HAP-1 (cell line): ENCODE data around the gene CLCNKB.
"Not testable (repeated sequence)": the region's sequence is repeated elsewhere in the genome, so short reads cannot be mapped to it uniquely, and the experiment has no call there.

Experiments
- DNase-seq, 2 experiments: peaks; one replicate each; pipeline ENCODE4 v3.0.0-alpha.2; 2016 to 2020; ENCODE audit warnings: low spot score in 2 of 2
- H3K27me3 ChIP-seq: fragments of 250-450 bp; sonication (Bioruptor Pico); 2 replicates; pipeline ENCODE4 v1.5.1; 2020; ENCODE audit warnings: low read depth, mild to moderate bottlenecking, moderate library complexity
- H3K36me3 ChIP-seq: fragments of 250-450 bp; sonication (Bioruptor Pico); replicated peaks from 2 replicates; pipeline ENCODE4 v1.5.1; 2020; ENCODE audit warnings: mild to moderate bottlenecking
- H3K4me1 ChIP-seq: fragments of 250-450 bp; sonication (Bioruptor Pico); 2 replicates; pipeline ENCODE4 v1.5.1; 2020; ENCODE audit warnings: mild to moderate bottlenecking
- H3K4me3 ChIP-seq: fragments of 250-450 bp; sonication (Bioruptor Pico); 2 replicates; pipeline ENCODE4 v1.5.1; 2020; ENCODE audit warnings: mild to moderate bottlenecking, moderate library complexity
- H3K9me3 ChIP-seq: fragments of 250-450 bp; sonication (Bioruptor Pico); 2 replicates; pipeline ENCODE4 v1.5.1; 2020; ENCODE audit warnings: mild to moderate bottlenecking, moderate library complexity
- in situ Hi-C: fragments of 300-500 bp; cut with MboI; formaldehyde crosslinking; loops from 3 replicates; pipeline ENCODE4 v1.14.3; 2020; ENCODE audit warnings: low sequenced_read_pairs, inconsistent platforms, mixed read lengths

CLCNKB gene

GRCh38 chr1:16043521-16043920 is at the start of gene CLCNKB:
Gene CLCNKB, plus strand, starts transcription at chr1:16043782. Its CDS starts 711 bp downstream, at chr1:16044493.
- no peaks in the 10 kb centered on the region for H3K36me3 ChIP-seq
- H3K4me1 ChIP-seq = no peaks in the 10 kb centered on the region
- H3K4me3 ChIP-seq = no peak within 1 kb of the TSS
- in situ Hi-C loops = no loop called here
- DNase-seq = no peak
- H3K27me3 ChIP-seq = no peaks in the 10 kb centered on the region
- H3K9me3 ChIP-seq = no peaks in the 10 kb centered on the region

DNA sequence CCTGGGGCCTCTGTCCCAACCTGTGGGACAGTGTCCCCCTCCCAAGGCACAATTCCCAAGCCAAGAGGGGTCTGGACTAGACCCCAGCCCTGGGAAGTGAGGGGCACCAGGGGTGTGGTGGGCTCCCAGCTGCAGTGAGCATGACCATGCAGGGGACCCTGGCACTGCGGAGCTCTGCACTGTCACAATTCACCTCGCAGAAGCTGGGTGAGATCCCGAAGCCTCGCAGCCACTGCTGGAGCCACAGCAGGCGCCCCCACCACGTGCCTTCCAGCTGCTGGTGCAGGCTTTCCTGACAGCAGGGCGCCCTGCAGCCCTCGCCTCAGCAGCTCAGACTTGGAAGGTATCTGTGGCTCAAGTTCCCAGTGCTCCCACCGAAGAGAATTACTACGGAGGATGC is 49.5 kb upstream of the CLCNKB start:
- no peaks in the 10 kb centered on the region for H3K36me3 ChIP-seq
- H3K4me1 ChIP-seq = no peaks in the 10 kb centered on the region
- DNase-seq = no peak
- in situ Hi-C loops = no loop called here
- H3K4me3 ChIP-seq = no peak overlapping the region
- H3K27me3 ChIP-seq = 0 out of 2 replicates have a peak, but pooled peaks cover 4% of the 10 kb centered on the region
- no peaks in the 10 kb centered on the region for H3K9me3 ChIP-seq

DNA sequence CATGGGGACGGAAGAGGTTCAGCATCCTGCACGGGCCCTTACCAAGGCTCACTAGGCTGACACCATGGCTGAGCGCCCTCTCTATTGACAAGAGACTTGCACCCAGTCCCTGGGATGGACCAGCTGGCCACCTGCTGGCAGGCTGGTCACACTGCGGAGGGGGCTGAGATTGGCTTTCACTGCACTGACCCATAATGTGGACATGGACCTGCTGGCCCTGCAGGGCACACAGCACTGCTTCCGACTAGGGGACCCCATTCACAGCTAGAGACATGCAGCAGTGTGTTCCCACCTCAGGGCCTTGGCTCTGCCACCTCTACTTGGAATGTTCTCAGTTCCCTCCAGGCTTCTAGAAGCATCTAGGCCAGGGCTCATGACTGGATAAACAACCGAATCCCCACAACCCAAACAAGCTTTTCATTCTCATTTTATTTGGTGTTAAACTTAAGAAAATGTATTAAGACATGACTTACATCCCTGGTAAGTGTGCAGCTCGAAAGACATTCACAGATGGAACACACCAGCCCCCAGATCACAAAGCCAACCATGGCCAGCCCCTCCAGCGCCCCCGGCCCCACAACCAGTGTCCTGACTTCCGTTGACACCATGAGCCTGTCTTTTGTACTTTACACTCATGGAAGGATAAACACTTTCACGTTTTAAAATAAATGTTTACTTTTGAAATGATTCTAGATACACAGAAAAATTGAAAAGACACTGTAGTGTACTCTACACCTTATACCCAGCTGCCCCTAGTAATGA is 48.8 kb upstream of the CLCNKB start:
- Histone ChIP-seq H3K27me3 (0 out of 2 replicates have a peak, but pooled peaks cover 4% of the 10 kb centered on the region), H3K4me1 (no peaks in the 10 kb centered on the region), H3K9me3 (no peaks in the 10 kb centered on the region), H3K36me3 (no peaks in the 10 kb centered on the region), H3K4me3 (no peak overlapping the region)
- DNase-seq = peak in 1 of 2 experiments; percentile 69
- in situ Hi-C loops = no loop called here

- in situ Hi-C loops = no loop called here
- no peak for DNase-seq
- Histone ChIP-seq H3K27me3 (peaks cover 4% of the 10 kb centered on the region; the same call in 1 of the 2 replicates), H3K36me3 (no peaks in the 10 kb centered on the region), H3K4me1 (no peaks in the 10 kb centered on the region), H3K4me3 (no peak overlapping the region), H3K9me3 (no peaks in the 10 kb centered on the region)
These were observed 46.5 kb upstream of the CLCNKB start for GRCh38 chr1:15997076-15997585.

GRCh38 chr1:15997637-15998280 is 45.8 kb upstream of the CLCNKB start:
- H3K36me3 ChIP-seq = no peaks in the 10 kb centered on the region
- H3K4me3 ChIP-seq = no peak overlapping the region
- no peak for DNase-seq
- in situ Hi-C loops = no loop called here
- H3K4me1 ChIP-seq = no peaks in the 10 kb centered on the region
- peaks cover 4% of the 10 kb centered on the region; the same call in 1 of the 2 replicates for H3K27me3 ChIP-seq
- H3K9me3 ChIP-seq = no peaks in the 10 kb centered on the region

DNA sequence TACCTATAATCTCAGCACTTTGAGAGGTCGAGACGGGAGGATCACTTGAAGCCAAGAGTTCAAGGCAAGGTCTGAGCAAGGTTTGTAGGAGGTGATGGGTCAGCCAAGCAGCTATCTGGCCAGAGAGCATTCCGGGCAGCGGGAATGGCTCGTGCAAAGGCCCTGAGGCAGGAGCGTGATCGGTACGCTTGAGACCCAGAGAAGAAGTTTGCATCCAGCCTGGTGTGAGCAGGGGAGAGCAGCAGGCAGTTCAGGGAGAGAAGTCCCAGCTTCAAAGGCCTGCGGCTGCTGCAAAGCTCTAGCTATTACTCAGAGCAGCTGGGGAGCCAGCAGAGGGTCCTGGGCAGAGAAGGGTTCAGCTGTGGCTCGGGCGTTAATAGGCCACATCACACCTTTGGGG is 44.7 kb upstream of the CLCNKB start:
- Histone ChIP-seq H3K4me1 (no peaks in the 10 kb centered on the region), H3K4me3 (no peak overlapping the region), H3K9me3 (no peaks in the 10 kb centered on the region), H3K27me3 (peaks cover 4% of the 10 kb centered on the region; the same call in 1 of the 2 replicates), H3K36me3 (no peaks in the 10 kb centered on the region)
- no peak for DNase-seq
- in situ Hi-C loops = no loop called here

DNA sequence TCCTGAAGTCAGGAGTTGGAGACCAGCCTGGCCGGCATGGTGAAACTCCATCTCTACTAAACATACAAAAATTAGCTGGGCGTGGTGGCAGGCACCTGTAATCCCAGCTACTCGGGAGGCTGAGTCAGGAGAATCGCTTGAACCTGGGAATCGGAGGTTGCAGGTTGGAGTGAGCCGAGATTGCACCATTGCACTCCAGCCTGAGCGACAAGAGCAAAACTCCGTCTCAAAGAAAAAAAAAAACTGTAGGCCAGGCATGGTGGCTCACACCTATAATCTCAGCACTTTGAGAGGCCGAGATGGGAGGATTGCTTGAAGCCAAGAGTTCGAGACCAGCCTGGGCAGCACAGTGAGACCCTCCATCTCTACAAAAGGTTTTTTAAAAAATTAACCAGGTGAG is 42.3 kb upstream of the CLCNKB start:
- in situ Hi-C loops = loop anchor here (10.0 kb wide), 1 partner anchor 184 kb away; no protein-coding TSS in a partner anchor
- H3K27me3 ChIP-seq, H3K36me3 ChIP-seq, H3K9me3 ChIP-seq, H3K4me1 ChIP-seq, DNase-seq, H3K4me3 ChIP-seq: not testable (repeated sequence)

DNA sequence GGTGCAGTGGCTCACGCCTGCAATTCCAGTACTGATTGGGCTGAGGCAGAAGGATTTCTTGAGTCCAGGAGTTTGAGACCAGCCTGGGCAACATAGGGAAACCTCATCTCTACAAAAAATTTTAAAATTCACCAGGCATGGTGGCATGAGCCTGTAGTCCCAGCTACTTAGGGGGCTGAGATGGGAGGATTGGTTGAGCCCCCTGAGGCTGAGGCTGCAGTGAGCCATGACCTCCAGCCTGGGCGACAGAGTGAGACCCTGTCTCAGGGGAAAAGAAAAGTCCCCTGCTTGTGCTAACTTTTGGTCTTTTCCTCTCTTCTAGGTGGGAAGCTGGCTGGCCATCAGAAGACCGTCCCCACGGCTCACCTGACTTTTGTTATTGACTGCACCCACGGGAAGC is 38.0 kb upstream of the CLCNKB start:
- Histone ChIP-seq H3K4me1 (peaks cover 3% of the 10 kb centered on the region), H3K4me3 (no peak overlapping the region), H3K27me3 (no peaks in the 10 kb centered on the region; the same call in 1 of the 2 replicates), H3K36me3 (no peaks in the 10 kb centered on the region), H3K9me3 (no peaks in the 10 kb centered on the region)
- no peak for DNase-seq
- in situ Hi-C loops = loop anchor here (10.0 kb wide), 1 partner anchor 179 kb away; no protein-coding TSS in a partner anchor

GRCh38 chr1:16006010-16006409 is 37.6 kb upstream of the CLCNKB start:
- in situ Hi-C loops = loop anchor here (10.0 kb wide), 1 partner anchor 179 kb away; no protein-coding TSS in a partner anchor
- Histone ChIP-seq H3K9me3 (no peaks in the 10 kb centered on the region), H3K4me3 (no peak overlapping the region), H3K27me3 (no peaks in the 10 kb centered on the region), H3K36me3 (no peaks in the 10 kb centered on the region), H3K4me1 (peaks cover 3% of the 10 kb centered on the region)
- no peak for DNase-seq

DNA sequence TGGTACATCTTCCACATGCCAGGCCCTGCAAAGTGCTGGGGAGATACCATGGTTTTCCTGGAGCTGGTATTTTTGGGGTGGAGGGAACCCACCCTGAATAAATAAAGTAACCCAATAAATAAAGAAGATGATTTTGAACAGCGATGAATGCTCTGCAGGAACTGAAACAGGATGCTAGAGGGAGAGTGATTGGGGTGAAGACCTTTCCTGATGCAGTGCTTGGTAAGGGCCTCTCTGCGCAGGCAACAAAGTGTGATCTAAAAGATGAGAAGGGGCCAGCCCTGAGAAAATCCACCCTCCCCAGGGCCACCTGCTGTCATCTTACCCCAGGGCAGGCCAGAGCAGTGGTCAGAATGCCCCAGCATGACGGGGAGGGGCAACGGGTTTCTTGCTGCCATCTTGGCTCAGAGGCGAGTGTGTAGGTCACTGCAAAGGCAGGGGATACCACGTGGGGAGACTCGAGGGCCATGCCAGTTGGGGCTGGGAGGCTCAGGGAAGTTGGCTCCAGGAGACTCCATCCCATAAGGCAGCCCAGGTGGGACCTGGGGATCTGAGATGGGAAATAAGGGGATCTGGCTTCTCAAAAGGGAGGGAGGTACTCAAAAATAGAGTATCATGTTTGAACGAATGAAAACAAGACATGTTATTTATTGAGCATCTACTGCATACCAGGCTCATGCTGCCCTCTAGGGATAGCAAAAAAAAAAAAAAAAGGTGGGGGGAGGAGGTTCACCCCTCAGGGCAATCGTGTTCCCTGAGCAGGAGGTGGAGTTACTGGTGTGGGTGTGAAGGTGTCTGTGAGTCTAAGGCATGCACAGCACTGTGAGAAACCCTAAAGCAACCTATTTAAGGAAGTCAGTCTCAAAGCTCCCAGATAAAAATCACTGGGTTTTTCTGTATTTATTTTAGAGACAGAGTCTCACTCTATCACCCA is 36.8 kb upstream of the CLCNKB start:
- Histone ChIP-seq H3K36me3 (no peaks in the 10 kb centered on the region), H3K27me3 (no peaks in the 10 kb centered on the region), H3K4me1 (peaks cover 3% of the 10 kb centered on the region), H3K4me3 (no peak overlapping the region), H3K9me3 (no peaks in the 10 kb centered on the region)
- in situ Hi-C loops = loop anchor here (10.0 kb wide), 1 partner anchor 178 kb away; no protein-coding TSS in a partner anchor
- no peak for DNase-seq

DNA sequence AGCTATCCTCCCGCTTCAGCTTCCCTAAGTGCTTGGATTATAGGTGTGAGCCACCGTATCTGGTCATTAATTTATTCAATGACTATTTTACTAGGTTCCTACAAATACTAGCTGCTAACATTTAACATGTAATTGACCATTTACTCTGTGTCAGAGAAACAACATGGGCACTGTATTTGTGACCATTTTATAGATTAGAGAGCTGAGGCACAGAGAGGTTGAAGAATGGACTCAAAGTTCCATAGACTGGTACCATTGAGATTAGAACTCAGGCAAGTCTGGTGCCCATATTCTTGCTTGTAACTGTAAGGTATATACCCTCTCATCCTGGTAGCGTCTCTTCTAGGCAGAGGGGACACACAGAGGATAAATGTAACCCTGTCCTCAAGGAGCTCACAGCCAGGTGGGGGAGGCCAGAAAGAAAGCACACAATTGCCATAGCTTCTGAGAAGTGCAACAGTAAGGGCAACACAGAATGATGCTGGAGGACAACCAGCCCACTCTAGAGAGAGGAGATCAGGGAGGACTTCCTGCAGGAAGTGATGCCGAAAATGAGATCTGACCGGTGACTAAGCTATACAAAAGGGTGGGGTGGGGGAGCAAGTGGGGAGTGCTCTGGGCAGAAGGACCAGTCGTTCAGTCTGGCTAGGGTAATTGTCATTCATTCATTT is 35.8 kb upstream of the CLCNKB start:
- H3K4me1 ChIP-seq = peaks cover 9% of the 10 kb centered on the region
- no peak overlapping the region for H3K4me3 ChIP-seq
- no peaks in the 10 kb centered on the region for H3K27me3 ChIP-seq
- H3K9me3 ChIP-seq = no peaks in the 10 kb centered on the region
- H3K36me3 ChIP-seq = no peaks in the 10 kb centered on the region
- DNase-seq = no peak
- in situ Hi-C loops = loop anchor here (10.0 kb wide), 1 partner anchor 177 kb away; no protein-coding TSS in a partner anchor

GRCh38 chr1:16009030-16009460 is 34.5 kb upstream of the CLCNKB start:
- in situ Hi-C loops = loop anchor here (10.0 kb wide), 1 partner anchor 176 kb away; no protein-coding TSS in a partner anchor
- peak; percentile 47 to 92 for DNase-seq
- H3K4me3 ChIP-seq = no peak overlapping the region
- H3K9me3 ChIP-seq = no peaks in the 10 kb centered on the region
- peaks cover 10% of the 10 kb centered on the region for H3K4me1 ChIP-seq
- no peaks in the 10 kb centered on the region for H3K36me3 ChIP-seq
- no peaks in the 10 kb centered on the region for H3K27me3 ChIP-seq
